CD4-positive, alpha-beta T cell (primary cell): ENCODE measurements around the gene UPK1A. TPM values are rescaled to one million over a fixed set of nuclear protein-coding genes. Genes with fewer than 3 reads are reported as not detected.
"Not testable (repeated sequence)": the region's sequence is repeated elsewhere in the genome, so short reads cannot be mapped to it uniquely, and the experiment has no call there.

ENCODE experiments used
- ATAC-seq: fragments of 200-7000 bp; cut with Tn5 transposase; one replicate; pipeline ENCODE4 v1.10.0; 2022; ENCODE audit warnings: mild to moderate bottlenecking; ENCODE audit not compliant: poor library complexity
- CTCF ChIA-PET: fragments of 350-600 bp; sonication (Branson Sonifier 250); formaldehyde crosslinking; loops from one replicate; lab custom pipeline; 2021; ENCODE audit warnings: antibody characterized with exemption, inconsistent platforms; lab: Charles Lee
- POLR2A ChIA-PET: fragments of 350-600 bp; sonication (Branson Sonifier 250); formaldehyde crosslinking; loops from one replicate; lab custom pipeline; 2021; ENCODE audit warnings: antibody characterized with exemption, inconsistent platforms; lab: Charles Lee
- DNase-seq, 14 experiments: peaks; one replicate each; pipeline ENCODE4 v3.0.0-alpha.2; 2013 to 2020; ENCODE audit warnings: mixed read lengths in 2 of 14
- H3K27ac ChIP-seq, 2 donors: one replicate each; pipeline versions ENCODE4 v1.5.1 to v1.7.0; 2013; ENCODE audit warnings: low read length in 2 of 2, low read depth in 1 of 2, mild to moderate bottlenecking in 1 of 2
- H3K27me3 ChIP-seq, 2 experiments: 1 replicate in 1 of 2; 2 replicates in 1 of 2; pipeline versions ENCODE4 v1.6.1 to v1.7.0; 2013; ENCODE audit warnings: low read length in 2 of 2, control low read depth in 1 of 2, mild to moderate bottlenecking in 1 of 2, moderate library complexity in 1 of 2; ENCODE audit not compliant: insufficient read depth in 2 of 2, control insufficient read depth in 1 of 2
- H3K36me3 ChIP-seq: one replicate; pipeline ENCODE4 v1.6.1; 2013; ENCODE audit warnings: low read length, control low read depth; ENCODE audit not compliant: insufficient read depth
- H3K4me1 ChIP-seq: one replicate; pipeline ENCODE4 v1.6.1; 2013; ENCODE audit warnings: low read length, control low read depth; ENCODE audit not compliant: insufficient read depth
- H3K4me3 ChIP-seq: one replicate; pipeline ENCODE4 v1.5.1; 2013; ENCODE audit warnings: mild to moderate bottlenecking, low read length, moderate library complexity
- H3K9me3 ChIP-seq, 2 experiments: 1 replicate in 1 of 2; 2 replicates in 1 of 2; pipeline versions ENCODE4 v1.6.1 to v1.7.0; 2013; ENCODE audit warnings: low read length in 2 of 2, mild to moderate bottlenecking in 2 of 2, control low read depth in 1 of 2, moderate library complexity in 1 of 2; ENCODE audit not compliant: control insufficient read depth in 1 of 2, insufficient read depth in 1 of 2
- H3K27ac Mint-ChIP-seq: one replicate; pipeline ENCODE4 v1.8.0; 2020; ENCODE audit warnings: mixed read lengths
- H3K27me3 Mint-ChIP-seq: one replicate; pipeline ENCODE4 v1.8.0; 2021; ENCODE audit warnings: mixed read lengths
- H3K36me3 Mint-ChIP-seq: one replicate; pipeline ENCODE4 v1.8.0; 2021; ENCODE audit warnings: low read depth, mixed read lengths
- H3K4me1 Mint-ChIP-seq: one replicate; pipeline ENCODE4 v1.8.0; 2021; ENCODE audit warnings: low read depth, mixed read lengths
- H3K4me3 Mint-ChIP-seq: one replicate; pipeline ENCODE4 v1.8.0; 2020; ENCODE audit warnings: mild to moderate bottlenecking, mixed read lengths
- H3K9me3 Mint-ChIP-seq: one replicate; pipeline ENCODE4 v1.8.0; 2020; ENCODE audit warnings: mixed read lengths
- intact Hi-C, 2 experiments: fragments of 100-400 bp; cut with DNase I in 1 of 2; cut with micrococcal nuclease in 1 of 2; formaldehyde crosslinking; loops; one replicate each; pipeline versions ENCODE4 v1.15.1 to v1.9.0; 2023 to 2025; cut with DNase I, micrococcal nuclease
- total RNA-seq, 174 experiments: library from RNA in 2 of 174; stranded (reverse) in 2 of 174; gene quantifications; one replicate each; pipeline ENCODE4 v1.2.3 and lab custom pipeline; 2021 to 2026
- TF ChIP-seq, protein P1 (sequence below): fragments of 200-600 bp; IDR thresholded peaks from one replicate; pipeline ENCODE4 v1.8.0; 2022; ENCODE audit warnings: antibody characterized with exemption, mild to moderate bottlenecking

Gene UPK1A
- total RNA-seq, 2 experiments from 2014 or later, result 0.36 to 0.47 TPM

DNA sequence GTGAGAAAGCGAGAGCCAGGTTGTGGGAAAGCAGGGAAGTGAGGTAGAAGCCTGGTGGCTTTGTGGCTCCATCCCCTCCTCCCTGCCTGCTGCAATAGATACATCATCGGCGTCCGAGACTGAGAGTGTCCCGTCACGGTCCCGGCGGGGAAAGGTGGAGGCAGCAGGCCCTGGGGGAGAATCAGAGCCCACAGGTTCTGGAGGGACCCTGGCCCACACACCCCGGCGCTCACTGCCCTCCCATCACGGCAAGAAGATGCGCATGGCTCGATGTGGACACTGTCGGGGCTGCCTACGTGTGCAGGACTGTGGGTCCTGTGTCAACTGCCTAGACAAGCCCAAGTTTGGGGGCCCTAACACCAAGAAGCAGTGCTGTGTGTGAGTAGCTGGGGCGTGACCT lies 56.6 kb downstream of the UPK1A start:
- no peaks in the 10 kb centered on the region for H3K27me3 Mint-ChIP-seq
- peaks cover 22% of the 10 kb centered on the region for H3K4me1 Mint-ChIP-seq
- ATAC-seq, result no peak
- intact Hi-C loops, result no loop called here
- no peak overlapping the region for H3K4me3 Mint-ChIP-seq
- Histone ChIP-seq H3K9me3 (no peaks in the 10 kb centered on the region), H3K4me1 (peaks cover 18% of the 10 kb centered on the region), H3K27ac (no peak overlapping the region), H3K4me3 (no peak overlapping the region), H3K36me3 (peaks cover 80% of the 10 kb centered on the region), H3K27me3 (no peaks in the 10 kb centered on the region)
- no peak for DNase-seq
- TF ChIP-seq, protein P1, sequence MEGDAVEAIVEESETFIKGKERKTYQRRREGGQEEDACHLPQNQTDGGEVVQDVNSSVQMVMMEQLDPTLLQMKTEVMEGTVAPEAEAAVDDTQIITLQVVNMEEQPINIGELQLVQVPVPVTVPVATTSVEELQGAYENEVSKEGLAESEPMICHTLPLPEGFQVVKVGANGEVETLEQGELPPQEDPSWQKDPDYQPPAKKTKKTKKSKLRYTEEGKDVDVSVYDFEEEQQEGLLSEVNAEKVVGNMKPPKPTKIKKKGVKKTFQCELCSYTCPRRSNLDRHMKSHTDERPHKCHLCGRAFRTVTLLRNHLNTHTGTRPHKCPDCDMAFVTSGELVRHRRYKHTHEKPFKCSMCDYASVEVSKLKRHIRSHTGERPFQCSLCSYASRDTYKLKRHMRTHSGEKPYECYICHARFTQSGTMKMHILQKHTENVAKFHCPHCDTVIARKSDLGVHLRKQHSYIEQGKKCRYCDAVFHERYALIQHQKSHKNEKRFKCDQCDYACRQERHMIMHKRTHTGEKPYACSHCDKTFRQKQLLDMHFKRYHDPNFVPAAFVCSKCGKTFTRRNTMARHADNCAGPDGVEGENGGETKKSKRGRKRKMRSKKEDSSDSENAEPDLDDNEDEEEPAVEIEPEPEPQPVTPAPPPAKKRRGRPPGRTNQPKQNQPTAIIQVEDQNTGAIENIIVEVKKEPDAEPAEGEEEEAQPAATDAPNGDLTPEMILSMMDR, result no peak
- H3K27ac Mint-ChIP-seq, result no peak overlapping the region
- ChIA-PET POLR2A (no interaction called here), CTCF (no interaction called here)
- H3K36me3 Mint-ChIP-seq, result peaks cover 79% of the 10 kb centered on the region
- no peaks in the 10 kb centered on the region for H3K9me3 Mint-ChIP-seq

DNA sequence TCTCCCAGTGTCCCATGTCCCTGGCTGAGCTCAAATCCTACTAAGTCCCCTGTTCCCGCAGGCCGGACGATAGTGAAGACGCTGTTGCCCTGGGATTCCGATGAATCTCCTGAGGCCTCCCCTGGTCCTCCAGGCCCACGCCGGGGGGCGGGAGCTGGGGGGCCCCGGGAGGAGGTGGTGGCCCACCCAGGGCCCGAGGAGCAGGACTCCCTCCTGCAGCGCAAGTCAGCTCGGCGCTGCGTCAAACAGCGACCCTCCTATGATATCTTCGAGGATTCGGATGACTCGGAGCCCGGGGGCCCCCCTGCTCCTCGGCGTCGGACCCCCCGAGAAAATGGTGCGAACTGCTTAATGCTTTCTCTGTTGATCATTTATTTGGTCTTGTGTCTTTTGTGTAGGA lies 57.4 kb downstream of the UPK1A start:
- no peaks in the 10 kb centered on the region for H3K9me3 ChIP-seq
- H3K4me3 Mint-ChIP-seq, result no peak overlapping the region
- H3K36me3 Mint-ChIP-seq, result peaks cover 87% of the 10 kb centered on the region
- TF ChIP-seq, protein P1, result no peak
- H3K27ac ChIP-seq, result no peak overlapping the region
- DNase-seq (no peak), ATAC-seq (no peak)
- intact Hi-C loops, result no loop called here
- no peaks in the 10 kb centered on the region for H3K27me3 ChIP-seq
- H3K4me1 Mint-ChIP-seq, result peaks cover 20% of the 10 kb centered on the region
- H3K4me3 ChIP-seq, result no peak overlapping the region
- H3K27me3 Mint-ChIP-seq, result no peaks in the 10 kb centered on the region
- ChIA-PET POLR2A (no interaction called here), CTCF (no interaction called here)
- H3K36me3 ChIP-seq, result peaks cover 88% of the 10 kb centered on the region
- no peak overlapping the region for H3K27ac Mint-ChIP-seq
- H3K4me1 ChIP-seq, result peaks cover 13% of the 10 kb centered on the region
- no peaks in the 10 kb centered on the region for H3K9me3 Mint-ChIP-seq

DNA sequence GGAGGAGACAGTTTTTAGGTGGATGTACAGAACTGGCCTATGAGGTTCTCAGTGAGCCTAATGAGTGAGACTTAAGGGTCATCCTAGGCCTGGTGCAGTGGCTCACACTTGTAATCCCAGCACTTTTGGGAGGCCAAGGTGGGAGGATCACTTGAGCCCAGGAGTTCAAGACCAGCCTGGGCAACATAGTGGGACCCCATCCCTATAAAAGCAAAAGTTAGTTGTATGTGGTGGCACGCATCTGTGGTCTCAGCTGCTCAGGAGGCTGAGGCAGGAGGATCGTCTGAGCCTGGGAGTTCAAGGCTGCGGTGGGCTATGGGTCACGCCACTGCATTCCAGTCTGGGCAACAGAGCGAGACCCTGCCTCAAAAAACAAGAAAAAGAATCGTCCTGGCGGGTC lies 57.8 kb downstream of the UPK1A start:
- CTCF ChIA-PET, result not testable (repeated sequence)

DNA sequence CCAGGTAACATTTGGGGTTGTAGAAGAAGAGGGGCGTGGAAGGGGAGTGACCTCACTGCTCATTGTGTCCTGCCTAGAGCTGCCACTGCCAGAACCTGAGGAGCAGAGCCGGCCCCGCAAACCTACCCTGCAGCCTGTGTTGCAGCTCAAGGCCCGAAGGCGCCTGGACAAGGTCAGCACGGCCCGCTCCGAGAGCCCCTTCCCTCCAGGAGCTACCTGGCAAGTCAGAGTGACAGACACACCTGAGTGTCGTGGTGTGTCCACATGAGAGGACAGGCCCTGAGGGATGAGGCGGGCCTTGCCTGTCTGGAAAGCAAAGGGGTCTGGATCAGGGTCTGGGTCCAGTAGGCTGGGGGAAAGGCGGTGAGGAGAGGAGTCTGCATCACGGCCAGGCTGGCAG lies 58.2 kb downstream of the UPK1A start:
- H3K4me1 Mint-ChIP-seq, result peaks cover 11% of the 10 kb centered on the region
- Histone ChIP-seq H3K27ac (no peak overlapping the region), H3K4me1 (peaks cover 5% of the 10 kb centered on the region), H3K4me3 (no peak overlapping the region), H3K36me3 (peaks cover 96% of the 10 kb centered on the region), H3K9me3 (no peaks in the 10 kb centered on the region), H3K27me3 (no peaks in the 10 kb centered on the region)
- H3K36me3 Mint-ChIP-seq, result peaks cover 90% of the 10 kb centered on the region
- no peak for ATAC-seq
- no peak for DNase-seq
- no peaks in the 10 kb centered on the region for H3K27me3 Mint-ChIP-seq
- intact Hi-C loops, result no loop called here
- POLR2A ChIA-PET, result no interaction called here
- no peaks in the 10 kb centered on the region for H3K9me3 Mint-ChIP-seq
- CTCF ChIA-PET, result no interaction called here
- no peak overlapping the region for H3K4me3 Mint-ChIP-seq
- TF ChIP-seq, protein P1, result no peak
- no peak overlapping the region for H3K27ac Mint-ChIP-seq

More for the DNA sequence above, 57.8 kb downstream of the UPK1A start:
- H3K27me3 Mint-ChIP-seq, H3K4me3 Mint-ChIP-seq, DNase-seq, H3K4me1 ChIP-seq, H3K27ac ChIP-seq, H3K9me3 Mint-ChIP-seq, POLR2A ChIA-PET, H3K27ac Mint-ChIP-seq, H3K9me3 ChIP-seq, H3K4me3 ChIP-seq, ATAC-seq, intact Hi-C loops, H3K27me3 ChIP-seq: not testable (repeated sequence)
- Mint-ChIP-seq H3K36me3 (peaks cover 90% of the 10 kb centered on the region), H3K4me1 (peaks cover 15% of the 10 kb centered on the region)
- H3K36me3 ChIP-seq, result peaks cover 93% of the 10 kb centered on the region
